CD4-positive, CD25-positive, alpha-beta regulatory T cell (primary cell): ENCODE data around the gene KLF9. TPM values are rescaled to one million over a fixed set of nuclear protein-coding genes. Genes with fewer than 3 reads are reported as not detected.

Experiments used
- ATAC-seq, 2 donors: fragments of 150-1000 bp; cut with Tn5 transposase; one replicate each; pipeline ENCODE4 v1.10.0; 2021; ENCODE audit warnings: low read depth in 2 of 2, moderate number of reproducible peaks in 2 of 2, moderate library complexity in 1 of 2
- DNase-seq, 3 donors: peaks; one replicate each; pipeline versions ENCODE4 v3.0.0 to v3.0.0-alpha.2; 2012 to 2022; ENCODE audit warnings: mixed read lengths in 1 of 3
- H3K27ac ChIP-seq: one replicate; pipeline ENCODE4 v1.7.0; 2013; ENCODE audit warnings: mild to moderate bottlenecking, low read length; ENCODE audit not compliant: insufficient read depth, poor library complexity, severe bottlenecking
- H3K27me3 ChIP-seq: one replicate; pipeline ENCODE4 v1.7.0; 2013; ENCODE audit warnings: low read length; ENCODE audit not compliant: control insufficient read depth, insufficient read depth
- H3K36me3 ChIP-seq: one replicate; pipeline ENCODE4 v1.7.0; 2013; ENCODE audit warnings: mild to moderate bottlenecking, low read length, moderate library complexity; ENCODE audit not compliant: control insufficient read depth, insufficient read depth
- H3K4me1 ChIP-seq: 2 replicates; pipeline ENCODE4 v1.7.0; 2013; ENCODE audit warnings: mild to moderate bottlenecking, low read length; ENCODE audit not compliant: insufficient read depth, control insufficient read depth, poor library complexity, severe bottlenecking
- H3K4me3 ChIP-seq: one replicate; pipeline ENCODE4 v1.7.0; 2013; ENCODE audit warnings: low read depth, mild to moderate bottlenecking, low read length, moderate library complexity
- H3K9me3 ChIP-seq, 2 experiments: 1 replicate in 1 of 2; 2 replicates in 1 of 2; pipeline ENCODE4 v1.7.0; 2013; ENCODE audit warnings: low read length in 2 of 2, mild to moderate bottlenecking in 1 of 2, moderate library complexity in 1 of 2; ENCODE audit not compliant: control insufficient read depth in 2 of 2
- H3K27ac Mint-ChIP-seq, 3 donors: one replicate each; pipeline ENCODE4 v1.8.0; 2020 to 2022; ENCODE audit warnings: mild to moderate bottlenecking in 3 of 3, mixed read lengths in 3 of 3, moderate library complexity in 2 of 3
- H3K27me3 Mint-ChIP-seq: one replicate; pipeline ENCODE4 v1.8.0; 2022; ENCODE audit warnings: mild to moderate bottlenecking, mixed read lengths
- H3K36me3 Mint-ChIP-seq: one replicate; pipeline ENCODE4 v1.8.0; 2020; ENCODE audit warnings: mixed read lengths
- H3K4me1 Mint-ChIP-seq, 4 donors: one replicate each; pipeline ENCODE4 v1.8.0; 2020 to 2022; ENCODE audit warnings: mixed read lengths in 4 of 4, mild to moderate bottlenecking in 1 of 4
- H3K4me3 Mint-ChIP-seq, 4 donors: one replicate each; pipeline ENCODE4 v1.8.0; 2020 to 2022; ENCODE audit warnings: mild to moderate bottlenecking in 4 of 4, mixed read lengths in 4 of 4, moderate library complexity in 3 of 4
- H3K9me3 Mint-ChIP-seq, 7 donors: one replicate each; pipeline ENCODE4 v1.8.0; 2020 to 2022; ENCODE audit warnings: mixed read lengths in 7 of 7, mild to moderate bottlenecking in 3 of 7, moderate library complexity in 2 of 7
- polyA plus RNA-seq, 4 donors: library from polyadenylated mRNA; unstranded; fragments of 300-500 nt; fragmentation: Illumina TruSeq; gene quantifications; one replicate each; pipeline ENCODE4 v1.2.3, GENCODE V29; 2021
- total RNA-seq: library from RNA; stranded (reverse); gene quantifications from one replicate; pipeline ENCODE4 v1.2.3, GENCODE V29; 2022

KLF9 gene
- total and polyA plus RNA-seq, 5 donors from 2014 or later = 1.4 to 86.7 (median 3.6) TPM

GRCh38 chr9:70392189-70392588 lies 22.3 kb downstream of the KLF9 start:
- Histone ChIP-seq H3K27me3 (no peaks in the 10 kb centered on the region), H3K9me3 (no peaks in the 10 kb centered on the region), H3K27ac (no peak overlapping the region), H3K4me1 (peaks cover 54% of the 10 kb centered on the region), H3K4me3 (no peak overlapping the region), H3K36me3 (no peaks in the 10 kb centered on the region)
- Mint-ChIP-seq H3K9me3 (no peaks in the 10 kb centered on the region), H3K36me3 (peaks cover 7% of the 10 kb centered on the region), H3K27ac (no peak overlapping the region), H3K27me3 (no peaks in the 10 kb centered on the region), H3K4me1 (peaks cover 44 to 88% (median 61%) of the 10 kb centered on the region in 4 donors), H3K4me3 (peak overlapping the region in 2 of 4 donors; percentile 8 to 81)
- ATAC-seq (no peak), DNase-seq (peak in 1 of 3 donors; percentile 29)

DNA sequence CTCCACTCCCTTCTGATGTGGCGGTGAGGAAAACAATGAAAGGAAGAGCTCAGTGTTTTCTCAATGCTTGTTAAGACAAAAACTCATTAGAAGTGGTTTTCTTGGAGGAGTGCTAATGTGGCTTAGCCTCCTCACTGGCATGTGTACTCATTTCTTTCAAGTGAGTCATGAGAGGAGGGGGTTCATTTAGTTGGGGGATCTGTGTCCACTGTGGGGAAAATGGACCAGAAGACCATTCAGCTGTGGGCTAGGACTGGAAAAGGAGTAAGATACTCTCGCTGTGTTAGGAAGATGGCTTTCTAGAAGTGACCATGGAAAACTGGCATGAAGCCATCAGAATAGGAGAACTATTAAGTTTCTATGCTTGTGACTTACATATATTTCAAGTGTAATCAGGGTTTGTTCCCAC lies 23.5 kb downstream of the KLF9 start:
- Mint-ChIP-seq H3K27ac (peak overlapping the region in 1 of 3 donors; percentile 12), H3K4me1 (peaks cover 47 to 84% (median 60%) of the 10 kb centered on the region in 4 donors), H3K4me3 (peak overlapping the region in 3 of 4 donors; percentile 8 to 71 (median 49)), H3K36me3 (peaks cover 18% of the 10 kb centered on the region), H3K27me3 (no peaks in the 10 kb centered on the region), H3K9me3 (no peaks in the 10 kb centered on the region)
- Histone ChIP-seq H3K27ac (no peak overlapping the region), H3K4me1 (peaks cover 41% of the 10 kb centered on the region), H3K9me3 (no peaks in the 10 kb centered on the region), H3K36me3 (peaks cover 9% of the 10 kb centered on the region), H3K4me3 (no peak overlapping the region), H3K27me3 (no peaks in the 10 kb centered on the region)
- peak in 1 of 3 donors; percentile 14 for DNase-seq
- no peak for ATAC-seq

DNA sequence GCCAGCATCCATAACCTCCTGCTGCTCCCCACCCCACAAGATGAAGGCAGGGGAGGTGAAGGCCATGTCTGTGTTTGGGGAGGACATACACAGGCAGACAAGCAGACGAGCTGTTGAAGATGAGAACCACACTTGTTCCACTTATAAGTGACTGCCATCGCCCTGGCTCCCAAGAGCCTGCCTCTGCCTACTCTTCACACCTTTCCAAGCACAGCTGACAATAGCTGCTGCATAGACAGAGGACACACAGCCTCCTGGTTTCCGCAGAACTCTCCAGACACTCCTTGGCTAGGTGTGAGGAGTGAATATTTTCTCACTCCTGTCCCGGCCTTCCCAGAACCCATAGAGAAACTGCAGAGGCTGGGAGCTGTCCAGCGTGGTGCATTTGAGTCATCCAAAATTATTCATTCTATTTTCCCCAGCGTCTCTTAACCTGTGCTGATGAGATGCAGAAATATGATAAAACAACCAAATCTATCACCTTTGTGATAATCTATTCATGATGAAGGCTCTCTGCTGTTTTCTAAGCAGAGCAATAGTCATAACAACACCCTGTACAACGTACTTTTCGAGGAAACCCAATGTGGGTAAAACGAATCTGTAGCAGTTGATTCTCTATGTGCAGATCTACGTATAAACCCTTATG lies 24.7 kb downstream of the KLF9 start:
- Histone ChIP-seq H3K4me3 (no peak overlapping the region), H3K27ac (no peak overlapping the region), H3K36me3 (peaks cover 14% of the 10 kb centered on the region), H3K9me3 (no peaks in the 10 kb centered on the region), H3K27me3 (no peaks in the 10 kb centered on the region), H3K4me1 (peaks cover 37% of the 10 kb centered on the region)
- H3K4me3 Mint-ChIP-seq = peak overlapping the region in 2 of 4 donors; percentile 49 to 71
- peaks cover 44 to 80% (median 58%) of the 10 kb centered on the region in 4 donors for H3K4me1 Mint-ChIP-seq
- ATAC-seq (peak; percentile 48 to 49), DNase-seq (peak in 1 of 3 donors; percentile 63)
- H3K27me3 Mint-ChIP-seq = no peaks in the 10 kb centered on the region
- H3K27ac Mint-ChIP-seq = no peak overlapping the region
- no peaks in the 10 kb centered on the region for H3K9me3 Mint-ChIP-seq
- H3K36me3 Mint-ChIP-seq = peaks cover 21% of the 10 kb centered on the region

GRCh38 chr9:70389188-70389587 lies 25.3 kb downstream of the KLF9 start:
- Histone ChIP-seq H3K4me1 (peaks cover 32% of the 10 kb centered on the region), H3K36me3 (peaks cover 18% of the 10 kb centered on the region), H3K4me3 (no peak overlapping the region), H3K9me3 (no peaks in the 10 kb centered on the region), H3K27ac (no peak overlapping the region), H3K27me3 (no peaks in the 10 kb centered on the region)
- DNase-seq (no peak), ATAC-seq (no peak)
- Mint-ChIP-seq H3K36me3 (peaks cover 26% of the 10 kb centered on the region), H3K27ac (no peak overlapping the region), H3K4me1 (peaks cover 39 to 75% (median 53%) of the 10 kb centered on the region in 4 donors), H3K27me3 (no peaks in the 10 kb centered on the region), H3K4me3 (no peak overlapping the region), H3K9me3 (no peaks in the 10 kb centered on the region)

DNA sequence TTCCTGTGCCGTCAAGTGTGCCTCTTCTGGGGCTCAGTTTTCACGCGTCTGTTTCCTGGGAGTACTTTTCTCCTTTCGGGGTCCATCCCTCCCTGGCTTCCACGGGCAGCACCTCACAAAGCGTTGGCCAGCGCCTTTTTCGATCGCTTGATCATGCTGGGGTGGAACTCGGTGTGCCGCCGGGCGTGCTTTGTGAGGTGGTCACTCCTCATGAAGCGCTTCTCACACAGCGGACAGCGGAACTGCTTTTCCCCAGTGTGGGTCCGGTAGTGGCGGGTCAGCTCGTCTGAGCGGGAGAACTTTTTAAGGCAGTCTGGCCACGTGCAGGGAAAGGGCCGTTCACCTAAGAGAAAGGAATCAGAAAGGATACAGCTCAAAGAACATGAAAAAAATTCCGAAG lies 26.8 kb downstream of the KLF9 start:
- H3K27ac Mint-ChIP-seq = peak overlapping the region in 1 of 3 donors; percentile 15
- H3K4me1 ChIP-seq = peaks cover 23% of the 10 kb centered on the region

DNA sequence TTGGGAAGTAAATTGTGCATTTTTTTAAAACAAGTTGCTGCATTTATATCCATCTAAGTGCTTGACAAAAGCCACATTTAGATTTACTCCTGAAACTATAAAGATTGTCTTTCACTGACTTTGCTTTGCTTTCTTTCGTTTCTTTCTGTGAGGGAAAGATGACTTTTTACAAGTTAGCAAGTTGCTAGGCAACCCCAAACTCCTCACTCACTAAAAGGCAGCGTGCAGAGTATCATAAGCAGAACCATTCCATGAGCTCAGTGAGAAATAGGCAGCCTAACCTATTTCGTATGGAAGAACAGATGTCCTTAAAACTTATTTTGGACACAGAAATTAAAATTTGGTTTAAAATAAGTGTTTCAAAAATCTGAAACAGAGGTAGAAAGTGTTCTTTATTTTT lies 29.0 kb downstream of the KLF9 start:
- H3K4me1 Mint-ChIP-seq = peaks cover 20 to 43% (median 26%) of the 10 kb centered on the region in 4 donors
- H3K4me3 Mint-ChIP-seq = no peak overlapping the region

More for the DNA sequence above, 26.8 kb downstream of the KLF9 start:
- Histone ChIP-seq H3K27me3 (no peaks in the 10 kb centered on the region), H3K9me3 (no peaks in the 10 kb centered on the region), H3K4me3 (no peak overlapping the region), H3K36me3 (peaks cover 19% of the 10 kb centered on the region), H3K27ac (no peak overlapping the region)
- Mint-ChIP-seq H3K36me3 (peaks cover 35% of the 10 kb centered on the region), H3K4me3 (peak overlapping the region in 1 of 4 donors; percentile 21), H3K4me1 (peaks cover 35 to 66% (median 46%) of the 10 kb centered on the region in 4 donors), H3K9me3 (no peaks in the 10 kb centered on the region), H3K27me3 (no peaks in the 10 kb centered on the region)
- ATAC-seq (no peak), DNase-seq (no peak)

DNA sequence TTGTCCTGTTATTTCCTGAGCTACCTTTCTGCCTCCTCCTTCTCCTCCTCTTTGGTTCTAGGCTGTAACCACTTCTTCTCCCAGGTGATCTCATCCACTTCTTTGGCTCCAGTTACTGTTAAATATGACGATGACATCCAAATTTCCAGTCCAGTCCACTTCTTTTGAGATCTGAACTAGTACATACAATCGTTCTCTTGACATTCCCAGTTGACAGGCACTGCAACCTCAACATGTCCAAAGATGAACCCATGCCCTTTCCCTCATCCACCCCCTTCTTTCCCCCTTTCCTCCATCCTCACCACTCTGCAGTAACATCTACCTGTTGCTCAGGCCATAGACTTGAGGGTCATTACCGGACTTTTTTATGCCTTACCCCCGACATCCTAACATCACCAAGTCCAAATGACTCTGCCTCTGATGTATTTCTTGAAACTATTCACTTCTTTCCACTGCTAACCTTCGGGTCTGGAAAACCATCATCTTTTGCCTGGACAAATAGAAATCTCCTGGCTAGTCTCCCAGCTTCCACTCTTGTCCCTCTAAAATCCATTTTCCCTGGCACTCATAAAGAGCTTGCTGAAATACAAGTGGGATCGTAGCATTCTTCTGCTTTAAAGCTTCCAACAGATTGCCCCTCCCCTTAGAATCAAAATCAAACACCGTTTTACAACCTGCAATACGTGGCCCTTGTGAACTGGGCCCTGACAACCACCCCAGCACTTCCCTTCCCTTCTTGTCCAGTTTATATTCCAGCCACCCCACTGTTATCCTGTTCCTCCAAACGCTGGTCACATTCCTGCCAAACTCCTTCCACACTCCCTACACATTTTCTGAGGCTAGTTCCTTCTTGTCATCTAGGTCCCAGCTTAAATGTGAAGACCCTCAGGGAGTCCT lies 31.5 kb downstream of the KLF9 start:
- Histone ChIP-seq H3K27ac (no peak overlapping the region), H3K9me3 (no peaks in the 10 kb centered on the region), H3K36me3 (peaks cover 19% of the 10 kb centered on the region), H3K4me3 (no peak overlapping the region), H3K4me1 (no peaks in the 10 kb centered on the region), H3K27me3 (no peaks in the 10 kb centered on the region)
- peaks cover 0 to 20% (median 11%) of the 10 kb centered on the region in 4 donors for H3K4me1 Mint-ChIP-seq
- no peaks in the 10 kb centered on the region for H3K27me3 Mint-ChIP-seq
- peaks cover 39% of the 10 kb centered on the region for H3K36me3 Mint-ChIP-seq
- H3K9me3 Mint-ChIP-seq = no peaks in the 10 kb centered on the region
- peak overlapping the region in 2 of 3 donors; percentile 23 to 49 for H3K27ac Mint-ChIP-seq
- no peak for DNase-seq
- no peak for ATAC-seq
- peak overlapping the region in 1 of 4 donors; percentile 6 for H3K4me3 Mint-ChIP-seq

More for the DNA sequence above, 29.0 kb downstream of the KLF9 start:
- Histone ChIP-seq H3K36me3 (peaks cover 19% of the 10 kb centered on the region), H3K4me1 (peaks cover 6% of the 10 kb centered on the region), H3K27ac (no peak overlapping the region), H3K4me3 (no peak overlapping the region), H3K9me3 (no peaks in the 10 kb centered on the region), H3K27me3 (no peaks in the 10 kb centered on the region)
- ATAC-seq (no peak), DNase-seq (no peak)
- Mint-ChIP-seq H3K27ac (no peak overlapping the region), H3K9me3 (no peaks in the 10 kb centered on the region), H3K36me3 (peaks cover 39% of the 10 kb centered on the region), H3K27me3 (no peaks in the 10 kb centered on the region)
